ENCODE data around the gene SYPL1.
A peak's percentile ranks its signal among the peaks of the same experiment; 100 is the strongest.

Gene SYPL1

GRCh38 chr7:106061301-106061979 is 50.7 kb downstream of the SYPL1 start:
- no peak for DNase-seq
- in situ Hi-C loops (cut with HindIII; ENCODE audit: low pct_ligation_motif_present, low pct_unique_long_range_greater_than_20kb, low sequenced_read_pairs), result loop anchor here (25.0 kb wide), 1 partner anchor 101 kb away; no protein-coding TSS in a partner anchor

GRCh38 chr7:106060394-106060920 is 51.7 kb downstream of the SYPL1 start:
- DNase-seq, result no peak

GRCh38 chr7:106059556-106059955 is 52.6 kb downstream of the SYPL1 start:
- no peak for DNase-seq
- in situ Hi-C loops (cut with HindIII; ENCODE audit: low pct_ligation_motif_present, low pct_unique_long_range_greater_than_20kb, low sequenced_read_pairs), result loop anchor here (25.0 kb wide), 1 partner anchor 103 kb away; no protein-coding TSS in a partner anchor

More at GRCh38 chr7:106060394-106060920, 51.7 kb downstream of the SYPL1 start:
- in situ Hi-C loops (cut with HindIII; ENCODE audit: low pct_ligation_motif_present, low pct_unique_long_range_greater_than_20kb, low sequenced_read_pairs), result loop anchor here (25.0 kb wide), 1 partner anchor 102 kb away; no protein-coding TSS in a partner anchor

- DNase-seq, result no peak
- in situ Hi-C loops (cut with HindIII; ENCODE audit: low pct_ligation_motif_present, low pct_unique_long_range_greater_than_20kb, low sequenced_read_pairs), result loop anchor here (25.0 kb wide), 1 partner anchor 103 kb away; no protein-coding TSS in a partner anchor
Observed at GRCh38 chr7:106058928-106059324, 53.2 kb downstream of the SYPL1 start.

- in situ Hi-C loops (cut with HindIII; ENCODE audit: low pct_ligation_motif_present, low pct_unique_long_range_greater_than_20kb, low sequenced_read_pairs), result loop anchor here (25.0 kb wide), 1 partner anchor 104 kb away; no protein-coding TSS in a partner anchor
- DNase-seq, result no peak
Observed at GRCh38 chr7:106057962-106058927, 53.9 kb downstream of the SYPL1 start.

GRCh38 chr7:106057204-106057961 is 54.7 kb downstream of the SYPL1 start:
- DNase-seq, result no peak
- in situ Hi-C loops (cut with HindIII; ENCODE audit: low pct_ligation_motif_present, low pct_unique_long_range_greater_than_20kb, low sequenced_read_pairs), result loop anchor here (25.0 kb wide), 1 partner anchor 105 kb away; no protein-coding TSS in a partner anchor

GRCh38 chr7:106056513-106057203 is 55.5 kb downstream of the SYPL1 start:
- peak; percentile 82 for DNase-seq
- in situ Hi-C loops (cut with HindIII; ENCODE audit: low pct_ligation_motif_present, low pct_unique_long_range_greater_than_20kb, low sequenced_read_pairs), result loop anchor here (25.0 kb wide), 1 partner anchor 106 kb away; no protein-coding TSS in a partner anchor

- DNase-seq, result no peak
- in situ Hi-C loops (cut with HindIII; ENCODE audit: low pct_ligation_motif_present, low pct_unique_long_range_greater_than_20kb, low sequenced_read_pairs), result loop anchor here (25.0 kb wide), 1 partner anchor 107 kb away; no protein-coding TSS in a partner anchor
Observed at GRCh38 chr7:106054971-106055532, 57.1 kb downstream of the SYPL1 start.

GRCh38 chr7:106054156-106054910 is 57.8 kb downstream of the SYPL1 start:
- in situ Hi-C loops (cut with HindIII; ENCODE audit: low pct_ligation_motif_present, low pct_unique_long_range_greater_than_20kb, low sequenced_read_pairs), result loop anchor here (25.0 kb wide), 1 partner anchor 108 kb away; no protein-coding TSS in a partner anchor
- no peak for DNase-seq

GRCh38 chr7:106053109-106053508 is 59.0 kb downstream of the SYPL1 start:
- in situ Hi-C loops (cut with HindIII; ENCODE audit: low pct_ligation_motif_present, low pct_unique_long_range_greater_than_20kb, low sequenced_read_pairs), result loop anchor here (25.0 kb wide), 1 partner anchor 109 kb away; no protein-coding TSS in a partner anchor
- DNase-seq, result peak; percentile 25

- no peak for DNase-seq
- in situ Hi-C loops (cut with HindIII; ENCODE audit: low pct_ligation_motif_present, low pct_unique_long_range_greater_than_20kb, low sequenced_read_pairs), result loop anchor here (25.0 kb wide), 1 partner anchor 110 kb away; no protein-coding TSS in a partner anchor
Observed at GRCh38 chr7:106052681-106053080, 59.4 kb downstream of the SYPL1 start.

GRCh38 chr7:106050746-106051117 is 61.4 kb downstream of the SYPL1 start:
- in situ Hi-C loops (cut with HindIII; ENCODE audit: low pct_ligation_motif_present, low pct_unique_long_range_greater_than_20kb, low sequenced_read_pairs), result loop anchor here (25.0 kb wide), 1 partner anchor 112 kb away; no protein-coding TSS in a partner anchor
- no peak for DNase-seq

GRCh38 chr7:106050002-106050745 is 61.9 kb downstream of the SYPL1 start:
- no peak for DNase-seq
- in situ Hi-C loops (cut with HindIII; ENCODE audit: low pct_ligation_motif_present, low pct_unique_long_range_greater_than_20kb, low sequenced_read_pairs), result loop anchor here (25.0 kb wide), 1 partner anchor 112 kb away; no protein-coding TSS in a partner anchor

- DNase-seq, result no peak
- in situ Hi-C loops (cut with HindIII; ENCODE audit: low pct_ligation_motif_present, low pct_unique_long_range_greater_than_20kb, low sequenced_read_pairs), result no loop called here
Observed at GRCh38 chr7:106049139-106049752, 62.9 kb downstream of the SYPL1 start.

- in situ Hi-C loops (cut with HindIII; ENCODE audit: low pct_ligation_motif_present, low pct_unique_long_range_greater_than_20kb, low sequenced_read_pairs), result no loop called here
- no peak for DNase-seq
Observed at GRCh38 chr7:106048706-106049020, 63.4 kb downstream of the SYPL1 start.
